Left forelimb (tissue), 1 donor: Measurements from ENCODE around the gene PLSCR5.

Source experiments
- DNase-seq: peaks from one replicate; pipeline ENCODE4 v3.0.0-alpha.2; 2018; ENCODE audit warnings: low spot score

Gene PLSCR5

GRCh38 chr3:146544002-146544928 is 60.9 kb downstream of the PLSCR5 start, which contains the start of gene PLSCR1:
Gene PLSCR1, minus strand, starts transcription at chr3:146544607. Its CDS starts 8,055 bp downstream, at chr3:146536552.
- peak; percentile 85 for DNase-seq

GRCh38 chr3:146543461-146544001 is 61.6 kb downstream of the PLSCR5 start:
- no peak for DNase-seq

GRCh38 chr3:146542978-146543377 is 62.2 kb downstream of the PLSCR5 start:
- no peak for DNase-seq

- DNase-seq: no peak
These were observed 63.0 kb downstream of the PLSCR5 start for GRCh38 chr3:146542179-146542578.

- DNase-seq: no peak
These were observed 64.2 kb downstream of the PLSCR5 start for GRCh38 chr3:146540978-146541377.

- DNase-seq: no peak
These were observed 64.9 kb downstream of the PLSCR5 start for GRCh38 chr3:146540236-146540635.

- no peak for DNase-seq
These were observed 65.8 kb downstream of the PLSCR5 start for GRCh38 chr3:146539315-146539714.

- DNase-seq: no peak
These were observed 67.5 kb downstream of the PLSCR5 start for GRCh38 chr3:146537603-146538002.

- no peak for DNase-seq
These were observed 68.5 kb downstream of the PLSCR5 start for GRCh38 chr3:146536681-146537080.
